Amygdala (tissue), 56 donors: ENCODE data around the gene MAT2B.
A peak's percentile ranks its signal among the peaks of the same experiment; 100 is the strongest.

Experiments
- DNase-seq, 56 donors: peaks; one replicate each; lab custom pipeline; 2025; lab: John Stamatoyannopoulos, UW

Gene MAT2B

DNA sequence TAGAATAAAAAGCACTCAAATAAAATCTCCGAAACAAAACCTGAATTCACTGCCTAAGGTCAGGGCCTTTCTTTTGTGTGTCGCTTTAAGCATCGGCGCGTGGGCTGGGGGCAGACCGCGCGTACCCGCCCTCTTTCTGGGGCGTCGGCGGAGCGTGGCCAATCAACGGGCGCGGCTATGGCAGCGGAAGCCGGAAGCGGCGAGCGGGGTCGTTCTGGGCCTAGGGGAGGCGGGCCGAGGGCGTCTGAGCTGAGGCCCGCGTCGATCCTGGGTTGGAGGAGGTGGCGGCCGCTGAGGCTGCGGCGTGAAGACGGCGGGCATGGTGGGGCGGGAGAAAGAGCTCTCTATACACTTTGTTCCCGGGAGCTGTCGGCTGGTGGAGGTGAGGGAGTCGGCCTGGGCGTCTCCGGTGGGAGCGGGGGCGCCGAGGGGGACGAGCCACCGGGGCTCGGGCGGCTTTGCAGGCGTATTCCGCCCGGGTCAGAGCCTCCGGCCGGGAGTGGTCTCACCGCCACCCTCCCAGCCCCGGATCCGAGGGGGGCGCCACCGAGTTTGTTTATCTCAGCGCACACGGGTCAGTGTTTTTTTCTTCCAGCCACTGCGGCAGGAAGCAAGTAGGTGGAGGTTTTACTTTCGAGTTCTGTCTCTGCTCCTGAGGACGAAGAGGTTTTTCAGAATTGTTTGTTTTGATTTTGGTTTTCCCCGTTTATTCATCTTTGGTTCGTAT lies at the start of gene MAT2B:
MAT2B (plus strand) TSS at position 252 of the 727 bp plus-strand sequence; CDS start at position 320, 68 bp downstream.
- DNase-seq: peak; percentile 65 to 96 (median 90)

DNA sequence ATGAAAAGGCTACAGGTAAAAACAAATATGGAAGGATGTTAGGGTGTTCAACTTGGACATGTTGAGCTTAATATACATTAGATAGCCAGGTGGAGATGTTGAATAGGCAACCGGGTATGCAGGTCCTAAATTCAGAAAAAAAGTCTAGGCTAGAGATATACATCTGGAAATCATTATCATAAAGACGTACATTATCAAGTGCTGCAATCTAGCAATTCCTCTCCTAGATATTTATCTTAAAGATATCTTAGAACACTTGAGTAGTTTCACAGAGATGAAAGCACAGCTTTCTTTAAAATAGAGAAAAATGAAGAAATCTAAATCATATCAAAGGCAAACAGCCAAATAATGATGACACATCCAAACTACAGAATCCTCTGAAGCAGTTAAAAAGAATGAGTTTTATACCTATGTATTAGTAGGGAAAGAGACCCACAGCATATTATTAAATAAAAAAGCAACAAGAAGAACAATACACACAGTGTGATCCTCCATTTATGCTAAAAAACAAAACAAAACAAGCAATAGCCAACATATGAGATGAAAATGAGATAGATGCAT lies 49.3 kb upstream of the MAT2B start:
- DNase-seq: no peak

DNA sequence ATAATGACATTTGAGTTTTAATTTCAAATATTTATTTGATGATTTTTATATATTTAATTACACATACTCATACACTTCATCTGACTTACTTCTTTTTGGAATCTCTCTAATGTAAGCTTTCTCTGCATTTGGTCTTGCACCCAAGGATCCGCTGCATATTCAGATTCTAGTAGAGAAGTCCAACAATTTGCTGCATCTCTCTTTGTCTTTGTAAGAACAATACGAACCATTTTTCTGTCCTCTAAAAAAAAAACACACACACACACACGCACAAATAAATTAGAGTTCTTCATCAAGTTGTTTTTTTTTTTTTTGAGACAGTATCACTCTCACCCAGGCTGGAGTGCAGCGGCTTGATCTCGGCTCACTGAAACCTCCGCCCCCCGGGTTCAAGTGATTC lies 48.6 kb upstream of the MAT2B start:
- no peak for DNase-seq

DNA sequence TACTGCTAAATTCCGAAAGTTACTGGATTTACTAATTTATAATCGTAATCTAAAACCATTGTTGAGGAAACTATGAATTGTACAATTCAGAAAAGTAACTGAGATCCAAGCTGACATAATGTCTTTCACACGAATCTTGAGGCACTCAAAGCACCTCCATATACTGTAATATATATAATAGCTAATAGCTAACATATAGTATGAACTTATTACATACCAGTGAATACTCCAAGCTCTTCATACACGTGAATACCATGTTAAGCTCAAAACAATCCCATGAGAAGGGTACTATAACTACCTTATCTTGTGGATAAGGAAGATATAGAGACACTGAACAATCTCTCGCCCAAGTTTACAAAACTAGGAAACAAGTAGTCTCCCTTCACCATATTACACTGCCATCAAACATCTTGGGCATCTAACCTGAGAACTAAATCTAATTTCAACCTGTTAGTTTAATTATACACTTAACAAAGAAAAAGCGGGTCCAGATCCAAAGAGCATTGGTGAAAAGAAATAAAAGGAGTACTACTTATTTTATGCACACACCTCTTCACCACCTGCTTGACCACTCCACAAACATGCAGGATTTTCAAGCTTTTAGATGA lies 46.5 kb upstream of the MAT2B start:
- no peak for DNase-seq

DNA sequence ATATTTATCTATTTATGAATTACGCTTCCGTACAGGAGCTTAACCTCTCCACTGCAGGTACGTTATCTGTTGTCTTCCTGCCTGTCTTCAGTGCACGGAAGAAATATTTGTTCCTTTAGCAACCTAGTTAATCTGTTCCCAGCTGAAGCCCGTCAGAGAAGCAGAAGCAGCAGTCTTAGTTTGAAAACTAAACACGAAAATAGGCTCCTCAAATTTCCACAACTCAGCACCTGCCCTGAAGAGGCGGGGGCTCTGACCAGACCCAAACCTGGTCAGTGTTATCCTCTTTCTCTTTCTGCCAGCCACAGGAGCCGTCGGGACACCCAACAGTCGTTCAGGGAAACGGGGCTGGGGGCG lies 46.0 kb upstream of the MAT2B start:
- DNase-seq: no peak

DNA sequence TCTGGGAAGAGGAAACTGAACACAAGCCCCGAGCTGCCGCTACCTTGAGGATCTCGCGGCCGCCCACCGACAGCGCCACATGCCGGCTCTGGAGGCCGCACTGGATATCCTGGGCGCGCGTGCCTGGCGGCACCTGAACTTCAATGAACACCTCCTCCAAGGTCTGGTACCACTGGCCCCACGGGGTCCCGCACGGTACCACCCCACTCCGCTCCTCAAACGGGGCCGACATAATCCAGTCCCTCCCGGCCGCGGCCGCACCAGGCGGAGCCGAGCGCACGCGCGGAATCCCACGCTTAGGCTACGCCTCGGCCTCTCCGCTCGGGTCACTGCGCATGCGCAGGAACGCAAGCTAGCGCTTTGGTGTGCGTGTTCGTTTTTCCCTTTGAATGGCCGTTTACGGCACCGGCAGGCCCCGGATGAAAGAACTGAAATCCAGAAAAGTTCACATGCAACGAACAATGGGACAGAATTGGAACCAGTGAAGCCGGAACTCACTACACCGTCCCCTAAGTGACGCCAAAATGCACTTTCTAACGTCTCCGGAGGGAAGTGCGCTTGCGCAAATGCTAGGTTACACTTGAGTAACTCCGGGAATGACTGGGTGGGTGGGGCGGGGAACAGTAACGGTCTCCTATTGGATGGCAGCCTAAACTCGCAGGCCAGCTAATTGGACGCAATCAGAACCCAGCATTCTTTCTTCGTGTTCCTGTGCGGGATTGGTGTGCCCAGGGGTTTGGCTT lies 45.4 kb upstream of the MAT2B start, which contains the start of gene NUDCD2:
NUDCD2 (minus strand) TSS at position 284 of the 743 bp plus-strand sequence; CDS start at position 232, 52 bp downstream.
- DNase-seq: peak; percentile 69 to 100 (median 97)

DNA sequence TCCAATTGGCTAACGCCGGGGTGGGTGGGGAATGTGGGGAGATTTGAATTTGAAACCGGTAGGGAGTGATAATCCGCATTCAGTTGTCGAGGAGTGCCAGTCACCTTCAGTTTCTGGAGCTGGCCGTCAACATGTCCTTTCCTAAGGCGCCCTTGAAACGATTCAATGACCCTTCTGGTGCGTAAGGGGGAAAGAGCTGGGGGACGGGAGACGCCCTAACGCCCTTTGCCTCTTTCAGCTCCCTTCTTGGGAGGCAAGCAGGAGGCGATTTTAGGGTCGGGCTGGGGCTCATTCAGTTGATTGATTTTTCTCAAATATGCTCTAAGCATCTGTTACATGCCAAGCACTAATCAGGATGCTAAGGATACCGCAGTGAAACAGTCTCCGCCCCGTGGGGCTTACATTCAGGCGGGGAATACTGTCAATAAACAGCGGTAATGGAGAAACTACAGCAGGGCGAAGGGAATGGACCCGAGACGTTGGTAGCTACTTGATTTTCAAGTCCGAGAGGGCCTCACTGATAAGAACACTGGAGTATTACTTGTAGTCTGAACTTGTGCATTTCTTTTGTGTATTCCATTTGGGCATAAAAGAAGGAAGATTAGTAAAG lies 44.8 kb upstream of the MAT2B start, which contains the start of gene HMMR:
HMMR (plus strand) TSS at position 71 of the 610 bp plus-strand sequence; CDS start at position 132, 61 bp downstream.
- DNase-seq: no peak

DNA sequence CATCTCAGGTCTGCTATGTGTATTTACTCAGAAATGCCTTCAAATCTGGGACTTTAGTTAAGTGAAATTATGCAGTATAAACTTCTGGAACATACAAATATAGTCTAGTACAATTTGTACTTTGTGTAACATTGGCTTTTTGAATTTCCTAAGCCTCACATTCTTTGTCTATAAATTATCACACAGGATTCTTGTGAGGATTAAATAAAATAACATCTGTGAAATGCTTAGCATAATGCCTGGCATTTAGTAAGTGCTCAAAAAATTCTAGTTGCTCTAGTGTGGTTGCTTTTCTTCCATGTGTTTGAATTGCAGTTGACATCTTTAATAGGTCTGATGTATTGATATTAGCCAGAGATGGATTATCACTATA lies 42.4 kb upstream of the MAT2B start:
- no peak for DNase-seq

DNA sequence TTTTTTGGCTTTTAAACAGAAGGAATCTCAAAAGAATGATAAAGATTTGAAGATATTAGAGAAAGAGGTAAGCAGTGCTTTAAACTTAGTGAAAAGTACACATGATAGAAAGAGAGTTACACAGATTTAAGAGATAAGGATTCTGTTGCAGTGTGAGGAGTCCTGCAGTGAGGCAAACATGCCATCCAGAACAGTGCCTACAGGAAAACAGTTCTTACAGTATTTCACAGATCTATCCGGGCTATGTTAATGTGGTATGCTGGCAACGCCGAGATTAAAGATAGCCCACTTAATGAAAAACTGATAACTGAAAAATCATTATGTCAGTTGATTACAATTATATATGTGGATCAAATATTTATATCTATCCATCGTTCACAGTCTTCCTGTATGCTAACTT lies 37.7 kb upstream of the MAT2B start:
- DNase-seq: no peak

DNA sequence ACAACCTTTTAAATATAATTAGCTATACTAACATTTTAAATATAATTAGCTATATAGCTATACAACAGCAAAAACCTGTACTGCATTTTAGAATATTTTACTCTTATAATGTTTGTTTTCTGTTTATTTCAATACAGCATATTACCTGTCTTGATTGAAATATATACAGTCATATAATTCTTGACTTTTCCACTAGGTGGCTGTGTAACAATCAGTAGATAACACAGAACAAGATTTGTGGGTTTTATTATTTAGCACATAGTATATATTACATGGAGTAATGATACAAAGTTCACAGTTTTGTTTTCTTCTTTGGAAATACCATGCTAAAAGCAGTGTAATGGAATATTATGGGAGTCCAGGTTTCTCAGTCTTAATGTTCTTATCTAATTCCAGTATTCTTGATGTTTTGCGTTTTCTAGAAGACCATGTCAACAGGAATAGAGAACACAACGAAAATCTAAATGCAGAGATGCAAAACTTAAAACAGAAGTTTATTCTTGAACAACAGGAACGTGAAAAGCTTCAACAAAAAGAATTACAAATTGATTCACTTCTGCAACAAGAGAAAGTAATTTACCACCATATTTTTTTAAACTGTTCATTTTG lies 31.7 kb upstream of the MAT2B start:
- DNase-seq: no peak

DNA sequence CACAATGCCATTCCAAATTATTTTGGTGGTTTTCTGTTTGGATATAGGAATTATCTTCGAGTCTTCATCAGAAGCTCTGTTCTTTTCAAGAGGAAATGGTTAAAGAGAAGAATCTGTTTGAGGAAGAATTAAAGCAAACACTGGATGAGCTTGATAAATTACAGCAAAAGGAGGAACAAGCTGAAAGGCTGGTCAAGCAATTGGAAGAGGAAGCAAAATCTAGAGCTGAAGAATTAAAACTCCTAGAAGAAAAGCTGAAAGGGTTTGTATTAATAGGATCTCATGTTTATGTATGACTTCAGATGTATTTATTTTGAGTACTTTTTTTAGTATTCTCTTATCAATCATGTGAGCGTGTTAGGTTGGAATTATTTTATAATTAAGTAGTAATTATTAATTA lies 30.0 kb upstream of the MAT2B start:
- DNase-seq: no peak

DNA sequence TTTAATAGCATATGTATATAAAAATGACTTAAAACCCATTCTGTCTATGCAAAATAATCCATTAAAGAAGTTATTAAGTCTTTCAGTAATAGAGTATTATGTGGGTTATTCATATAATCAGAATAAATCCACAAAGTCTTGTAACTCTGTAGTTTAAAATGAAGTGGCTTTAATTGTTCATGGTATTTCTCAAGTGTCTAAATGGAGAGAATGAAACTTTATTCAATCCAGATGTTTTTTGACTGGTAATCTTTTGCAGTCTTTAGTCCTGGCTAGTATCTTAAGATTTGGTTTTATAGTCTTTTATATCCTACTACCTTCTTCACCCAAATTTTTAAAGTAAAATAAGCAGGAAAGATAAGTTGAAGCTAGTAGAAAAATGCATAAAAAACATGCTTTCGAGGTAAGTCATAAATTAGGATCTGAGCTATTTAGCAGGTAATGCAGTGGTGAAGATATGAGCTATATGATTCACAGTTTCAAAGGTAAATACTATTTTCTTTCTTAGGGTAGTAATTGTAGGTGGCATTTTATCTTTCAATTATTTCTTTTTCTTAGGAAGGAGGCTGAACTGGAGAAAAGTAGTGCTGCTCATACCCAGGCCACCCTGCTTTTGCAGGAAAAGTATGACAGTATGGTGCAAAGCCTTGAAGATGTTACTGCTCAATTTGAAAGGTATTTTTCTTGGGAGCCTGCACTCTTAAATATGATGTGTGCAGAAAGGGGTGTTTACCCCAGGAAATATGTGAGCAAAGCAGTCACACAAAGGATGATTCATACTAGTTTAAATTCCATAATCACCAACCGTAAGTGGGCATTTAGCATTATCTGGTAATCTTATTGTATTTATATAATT lies 27.1 kb upstream of the MAT2B start:
- DNase-seq: no peak

DNA sequence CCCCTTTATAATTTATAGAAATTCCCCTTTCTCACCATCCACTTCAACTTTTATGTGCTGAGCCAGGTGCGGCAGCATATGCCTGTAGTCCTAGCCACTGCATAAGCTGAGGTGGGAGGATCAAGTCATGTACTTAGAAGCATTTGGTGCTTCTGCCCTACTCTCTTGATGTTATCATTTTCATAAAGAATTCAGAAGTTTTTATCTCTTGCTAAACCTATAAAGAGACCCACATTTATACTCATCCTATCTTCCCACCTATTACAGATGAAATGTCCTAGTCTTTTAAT lies 26.5 kb upstream of the MAT2B start:
- DNase-seq: no peak

DNA sequence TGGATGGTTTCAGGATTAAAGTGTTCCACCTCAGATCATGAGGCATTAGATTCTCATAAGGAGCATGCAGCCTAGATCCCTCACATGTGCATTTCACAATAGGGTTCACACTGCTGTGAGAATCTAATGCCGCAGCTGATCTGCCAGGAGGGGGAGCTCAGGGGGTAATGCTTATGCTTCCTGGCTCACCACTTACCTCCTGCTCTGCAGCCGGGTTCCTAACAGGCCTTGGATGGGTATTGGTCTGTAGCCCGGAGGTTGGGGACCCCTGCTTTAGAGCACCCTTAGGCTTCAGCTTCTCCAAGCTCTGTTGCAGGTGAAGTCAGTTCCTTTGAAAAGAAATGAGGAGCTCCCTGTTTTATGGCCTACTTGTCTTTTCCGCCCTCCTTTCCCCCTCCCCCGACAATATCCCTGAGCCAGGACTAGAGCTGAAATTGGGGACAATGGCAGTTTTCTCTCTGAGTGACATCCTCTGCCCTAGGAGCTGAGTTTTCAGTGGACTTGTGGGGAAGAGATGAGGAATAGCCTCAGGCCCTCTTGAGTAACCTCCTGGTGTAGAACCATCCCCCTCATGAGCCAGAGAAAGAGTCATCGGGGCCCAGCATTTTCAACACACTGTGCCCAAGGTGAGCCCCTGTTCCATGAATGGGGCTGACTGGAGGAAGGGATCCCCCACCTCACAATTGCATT lies 16.2 kb upstream of the MAT2B start:
- no peak for DNase-seq

DNA sequence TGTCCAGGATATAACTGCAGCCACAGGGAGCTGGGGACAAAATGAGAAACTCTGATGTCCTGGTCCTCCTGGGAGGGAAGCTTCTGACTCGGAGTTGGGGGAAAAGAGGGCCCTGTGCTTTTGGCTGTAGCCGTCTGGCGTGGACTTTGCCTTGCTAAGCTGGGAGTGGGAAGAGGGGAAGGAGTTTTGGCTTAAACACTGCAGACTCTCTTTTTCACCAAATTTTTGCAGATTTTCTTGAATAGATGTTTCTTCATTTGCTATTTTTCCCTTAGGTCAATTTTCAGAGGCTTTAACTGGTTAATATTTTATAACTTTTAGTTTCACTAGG lies 15.7 kb upstream of the MAT2B start:
- no peak for DNase-seq

DNA sequence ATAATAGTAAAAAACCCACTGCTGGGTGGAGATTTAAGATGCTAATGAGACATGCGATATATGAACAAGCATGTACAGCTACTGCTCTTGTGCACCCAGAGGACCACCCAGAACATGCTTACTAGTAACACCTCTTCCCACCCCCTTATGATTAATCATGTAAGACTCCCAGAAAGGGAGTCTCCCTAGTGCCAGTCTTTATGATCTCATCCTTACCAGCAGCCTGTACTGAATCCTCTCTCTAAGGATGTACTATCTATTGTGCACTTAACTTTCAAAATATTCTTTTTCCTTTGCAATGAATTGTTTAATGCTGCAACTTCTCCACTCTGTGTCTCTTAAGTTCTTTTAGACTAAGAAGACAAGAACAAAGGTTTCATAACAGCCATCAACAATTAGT lies 9.1 kb upstream of the MAT2B start:
- DNase-seq: no peak

DNA sequence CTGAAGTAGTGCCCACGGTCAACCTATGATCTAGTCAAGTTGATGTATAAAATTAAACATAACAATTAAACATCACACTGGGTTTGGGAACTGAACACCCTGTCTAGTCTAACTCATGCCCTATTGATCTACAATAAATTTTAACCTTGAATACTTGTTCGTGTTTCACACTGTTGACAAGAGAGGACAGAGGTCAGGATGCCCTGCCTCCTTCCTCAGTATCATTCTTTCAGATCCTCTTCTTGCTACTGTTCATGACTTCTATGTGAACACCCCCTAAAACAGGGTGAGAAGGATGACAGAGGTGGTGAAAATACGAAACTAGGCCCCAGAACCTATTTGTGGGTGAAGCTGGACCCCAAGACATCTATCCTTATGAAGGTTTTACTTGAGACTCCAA lies 8.1 kb upstream of the MAT2B start:
- no peak for DNase-seq

DNA sequence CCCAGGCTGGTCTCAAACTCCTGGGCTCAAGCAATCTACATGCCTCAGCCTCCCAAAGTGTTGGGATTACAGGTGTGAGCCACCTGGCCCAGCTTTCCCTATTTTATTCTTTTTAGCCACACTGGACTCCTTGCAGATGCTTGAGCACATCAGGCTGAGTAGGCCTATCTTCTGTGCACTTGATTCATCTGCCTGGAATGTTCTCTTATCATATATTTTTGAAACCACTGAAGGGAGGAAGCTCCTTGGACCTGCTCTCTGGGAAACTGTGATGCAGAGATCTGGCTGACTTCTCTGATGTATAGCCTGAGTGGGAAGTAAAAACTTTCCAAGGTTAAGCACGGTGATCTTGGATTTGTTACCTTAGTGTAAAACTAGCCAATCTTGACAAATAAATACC lies 6.5 kb upstream of the MAT2B start:
- DNase-seq: no peak

DNA sequence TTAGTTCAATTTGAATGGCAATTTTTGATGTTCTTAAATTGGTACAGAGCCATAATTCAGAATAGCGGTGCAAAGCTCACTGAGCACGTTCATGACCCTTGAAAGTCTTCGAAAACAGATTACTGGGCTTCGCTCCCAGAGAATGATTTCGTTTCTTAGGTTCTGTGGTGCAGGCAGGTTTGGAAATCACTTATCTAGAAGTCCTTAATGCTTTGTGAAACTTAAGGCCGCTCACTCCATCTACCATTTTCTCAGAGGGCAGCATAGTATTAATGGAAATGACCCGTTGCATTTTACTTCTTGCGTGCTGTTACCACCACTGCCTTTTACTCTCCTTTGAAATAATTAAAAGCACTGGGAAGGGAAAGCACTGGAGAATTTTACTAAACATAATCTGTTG lies 2.9 kb upstream of the MAT2B start:
- no peak for DNase-seq
